Eye (tissue), 1 donor: Measurements from ENCODE around the gene GRM7.

Experiments
- DNase-seq: peaks from one replicate; pipeline ENCODE4 v3.0.0-alpha.2; 2015

Gene GRM7

DNA sequence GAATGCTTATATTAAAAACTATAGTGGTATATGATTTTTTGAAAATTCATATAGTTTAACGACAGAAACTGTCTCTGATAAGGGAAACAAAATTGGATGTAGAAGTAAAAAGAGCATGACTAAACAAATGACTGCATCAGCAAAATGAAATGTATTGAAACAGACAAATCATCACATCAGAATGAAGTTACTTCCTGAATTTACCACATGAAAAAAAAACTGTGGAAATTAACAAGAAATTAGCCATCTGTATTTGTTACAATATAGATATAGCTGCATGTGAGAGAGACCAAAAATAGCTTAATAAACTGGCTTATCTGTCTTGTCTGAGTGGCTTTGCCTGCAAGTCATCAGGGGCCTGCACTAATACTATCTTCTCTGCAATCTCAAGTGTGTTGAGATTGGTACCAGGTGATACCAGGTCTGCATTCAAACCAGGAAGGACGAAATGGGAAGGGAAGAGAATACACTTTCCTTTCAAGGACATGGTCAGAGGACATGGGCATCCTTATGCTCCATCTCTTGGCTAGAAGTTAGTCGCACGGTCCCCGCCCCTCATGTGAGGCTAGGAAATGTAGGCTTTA lies 388.7 kb downstream of the GRM7 start:
- DNase-seq: no peak

DNA sequence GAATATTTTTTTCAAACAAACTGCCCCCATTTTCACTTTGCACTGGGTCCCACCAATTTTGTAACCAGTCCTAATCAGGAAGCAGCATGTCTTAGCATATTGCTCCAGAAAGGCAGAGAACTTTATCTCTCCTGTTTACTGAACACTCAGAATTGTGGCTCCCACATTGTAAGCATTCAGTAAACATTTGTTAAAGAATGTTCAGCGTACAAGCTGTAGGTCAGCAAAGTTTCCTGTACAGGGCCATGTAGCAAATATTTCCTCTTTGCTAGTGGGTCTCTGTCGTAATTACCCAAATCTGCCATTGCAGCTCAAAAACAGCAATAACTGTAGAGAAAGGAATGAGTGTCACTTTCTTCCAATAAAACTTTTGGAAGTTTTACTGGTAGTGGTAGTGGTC lies 393.3 kb downstream of the GRM7 start:
- no peak for DNase-seq

DNA sequence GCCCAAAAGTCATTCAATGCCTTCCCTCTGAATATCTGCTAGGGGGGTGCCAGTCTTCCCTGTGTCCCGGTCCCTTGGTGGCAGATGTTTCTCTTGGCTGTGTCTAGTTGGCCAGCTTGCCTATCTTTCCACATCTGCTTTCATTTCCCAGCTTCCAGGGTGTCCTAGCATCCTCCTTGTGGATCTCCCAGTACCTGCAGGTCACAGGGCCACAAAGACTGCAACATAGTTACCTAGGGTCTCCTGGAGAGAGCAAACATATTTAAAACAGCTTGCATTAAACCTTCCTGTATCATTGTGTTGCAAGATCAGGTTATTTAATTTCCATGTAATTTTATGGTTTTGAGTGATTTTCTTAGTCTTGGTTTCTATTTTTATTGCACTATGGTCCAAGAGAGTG lies 400.1 kb downstream of the GRM7 start:
- DNase-seq: no peak

DNA sequence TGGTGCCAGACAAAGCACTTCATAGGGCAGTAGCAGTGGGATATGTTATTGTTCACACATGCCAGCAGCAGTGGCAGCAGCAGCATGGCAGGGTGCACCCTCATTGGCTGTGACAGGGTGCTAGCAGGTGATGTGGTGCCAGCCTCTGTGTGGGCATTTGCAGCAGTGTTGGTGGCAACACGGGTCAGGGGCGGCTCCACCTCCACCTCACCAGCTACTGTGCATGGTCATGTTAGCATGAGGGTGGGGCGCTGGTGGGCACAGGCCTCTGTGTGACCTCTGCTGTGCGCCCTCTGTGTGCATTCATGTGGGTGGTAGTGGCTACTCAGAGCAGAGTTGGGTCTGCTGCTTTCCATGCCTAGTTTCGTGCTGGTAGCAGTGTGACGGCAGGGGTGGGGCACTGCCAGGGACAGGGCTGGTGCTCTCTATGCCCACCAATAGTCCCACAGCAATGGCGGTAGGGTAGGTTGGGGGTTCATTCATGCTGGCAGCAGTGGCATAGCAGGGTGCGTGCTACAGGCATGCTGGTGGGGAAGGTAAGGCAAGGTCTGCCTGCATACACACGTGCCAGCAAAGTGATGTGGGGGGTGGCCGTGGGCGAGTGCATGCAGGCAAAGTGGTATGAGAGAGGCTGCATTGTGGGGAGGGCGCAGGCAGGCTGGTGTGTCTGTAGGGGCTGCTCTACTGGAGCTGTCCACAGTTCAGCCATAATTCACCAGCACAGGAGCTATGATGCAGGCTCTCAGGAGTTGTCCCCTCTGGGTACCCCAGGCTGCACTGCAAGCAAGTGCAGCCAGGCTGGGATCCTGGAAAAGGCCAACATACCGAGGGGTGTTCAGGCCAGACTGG lies 402.7 kb downstream of the GRM7 start:
- DNase-seq: no peak

DNA sequence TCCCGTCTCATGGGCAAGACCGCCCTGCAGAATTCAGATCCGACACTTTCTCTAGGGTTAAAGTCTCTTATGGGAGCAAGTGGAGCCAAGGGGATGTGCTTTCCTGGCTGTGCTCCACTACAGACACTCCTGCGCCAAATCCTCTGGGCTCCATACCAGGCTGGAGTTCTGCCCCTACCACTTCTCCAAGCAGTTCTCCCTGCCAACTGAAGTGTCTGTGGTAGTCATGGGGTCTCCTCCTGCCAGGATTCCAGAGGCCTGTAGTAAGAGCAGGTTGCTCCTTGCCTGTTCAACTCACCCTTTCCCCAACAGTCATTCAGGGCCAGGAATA lies 403.2 kb downstream of the GRM7 start:
- DNase-seq: no peak

DNA sequence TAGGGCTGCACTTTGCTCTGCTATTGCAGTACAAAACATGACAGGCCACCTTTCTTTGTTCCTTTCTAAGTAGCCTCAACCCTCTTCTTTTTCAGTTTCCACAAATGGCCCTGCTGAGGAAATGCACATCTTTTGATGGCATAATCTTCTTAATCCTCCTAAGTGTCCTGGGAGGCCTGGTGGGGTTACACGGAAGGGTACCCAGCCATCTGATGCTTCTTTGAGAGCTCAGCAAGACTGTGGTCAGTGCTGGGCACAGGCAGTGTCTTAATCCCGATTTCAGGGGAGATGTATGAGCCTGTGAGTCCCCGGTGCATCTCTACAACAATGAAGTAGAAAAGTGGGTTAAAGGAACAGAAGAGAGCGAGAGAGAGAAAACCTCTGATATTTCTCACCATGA lies 404.8 kb downstream of the GRM7 start:
- no peak for DNase-seq

DNA sequence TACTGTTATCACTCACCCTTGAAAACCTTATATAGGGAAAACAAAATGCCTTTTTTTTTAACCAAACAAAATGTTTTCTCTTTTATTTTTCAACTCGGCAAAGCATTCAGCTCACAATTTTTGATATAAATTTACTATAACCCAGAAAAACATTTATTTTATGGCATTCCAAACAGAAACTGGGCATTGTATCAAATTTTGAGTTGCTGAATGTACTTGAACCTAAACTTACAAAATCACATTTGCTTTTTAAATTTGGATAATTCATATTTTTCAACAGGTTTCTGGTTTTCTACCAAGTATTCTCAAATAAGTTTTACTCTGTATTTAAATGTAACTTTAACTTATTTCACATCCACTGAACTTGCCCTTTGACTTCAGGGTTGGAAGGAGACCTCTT lies 405.6 kb downstream of the GRM7 start:
- DNase-seq: no peak

DNA sequence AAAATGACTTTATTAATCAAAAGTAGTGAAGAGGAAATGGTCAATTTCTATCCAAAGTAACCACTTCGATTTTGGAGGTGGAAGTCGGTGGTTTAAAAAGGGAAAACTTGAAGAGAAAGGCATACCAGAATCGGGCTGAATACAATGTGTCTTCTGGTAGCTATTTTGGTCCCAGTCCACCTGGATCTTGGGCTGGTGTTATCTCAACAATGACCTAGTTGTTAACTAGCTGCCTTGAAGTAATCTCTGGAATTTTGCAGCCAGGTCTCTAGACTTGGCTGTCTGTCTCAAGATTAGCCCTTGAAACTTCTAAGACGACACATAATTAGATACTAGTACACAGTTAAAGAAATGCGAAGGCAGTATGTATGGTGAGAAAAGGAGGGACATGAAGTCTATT lies 409.8 kb downstream of the GRM7 start:
- DNase-seq: no peak

DNA sequence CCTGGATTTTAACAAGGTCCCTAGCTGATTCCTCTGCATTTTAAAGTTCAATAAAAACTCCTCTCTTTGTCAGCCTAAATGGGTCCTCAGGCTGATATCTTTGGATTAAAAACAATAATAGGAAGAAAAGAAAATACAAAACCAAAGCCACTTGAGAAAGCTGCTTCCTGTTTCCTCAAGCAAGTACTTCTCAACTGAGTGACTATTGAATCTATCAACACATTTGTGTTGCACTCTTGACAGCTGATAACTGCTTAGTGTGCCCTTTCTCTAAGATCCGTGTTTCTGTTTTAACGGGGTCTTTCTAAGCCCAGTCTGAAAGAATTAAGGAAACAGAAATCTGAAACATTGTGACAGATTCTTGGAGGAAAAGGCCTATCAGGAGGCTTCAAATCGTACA lies 410.7 kb downstream of the GRM7 start:
- DNase-seq: no peak

DNA sequence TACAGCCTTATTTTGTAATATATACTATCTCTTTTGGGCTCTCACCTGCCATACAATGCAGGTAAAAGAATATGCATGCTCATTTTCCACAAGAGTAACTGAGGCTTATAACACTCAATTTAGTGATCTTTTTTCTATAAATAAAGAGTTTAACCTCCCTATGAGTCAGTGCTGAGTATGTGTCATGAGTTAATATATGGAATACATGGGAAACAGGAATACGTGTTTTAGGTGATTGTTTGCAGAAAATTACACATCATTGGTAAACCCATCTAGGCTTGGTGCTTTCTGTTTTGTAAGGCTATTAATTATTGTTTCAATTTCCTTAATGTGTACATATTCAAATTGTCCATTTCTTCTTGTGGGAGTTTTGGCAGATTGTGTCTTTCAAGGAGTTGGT lies 411.3 kb downstream of the GRM7 start:
- DNase-seq: no peak

DNA sequence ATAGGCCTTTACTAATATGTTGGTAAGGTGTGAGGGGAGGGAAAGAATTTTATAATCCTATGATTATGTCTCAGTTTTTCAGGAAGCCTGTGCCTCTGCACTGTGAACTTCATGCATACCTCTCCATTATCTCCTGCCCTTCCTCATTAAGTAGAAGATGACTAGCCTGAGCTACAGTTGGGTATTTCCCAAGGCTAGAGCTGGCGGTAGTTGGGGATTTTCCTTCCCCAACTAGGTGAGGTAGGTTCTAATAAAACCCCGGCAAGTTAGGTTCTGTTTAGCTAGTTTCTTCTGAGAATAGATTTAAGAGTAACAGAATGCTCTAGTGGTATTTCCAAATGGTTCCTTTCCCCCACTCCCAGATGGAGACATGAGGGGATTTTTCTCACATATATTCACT lies 414.5 kb downstream of the GRM7 start:
- DNase-seq: no peak

DNA sequence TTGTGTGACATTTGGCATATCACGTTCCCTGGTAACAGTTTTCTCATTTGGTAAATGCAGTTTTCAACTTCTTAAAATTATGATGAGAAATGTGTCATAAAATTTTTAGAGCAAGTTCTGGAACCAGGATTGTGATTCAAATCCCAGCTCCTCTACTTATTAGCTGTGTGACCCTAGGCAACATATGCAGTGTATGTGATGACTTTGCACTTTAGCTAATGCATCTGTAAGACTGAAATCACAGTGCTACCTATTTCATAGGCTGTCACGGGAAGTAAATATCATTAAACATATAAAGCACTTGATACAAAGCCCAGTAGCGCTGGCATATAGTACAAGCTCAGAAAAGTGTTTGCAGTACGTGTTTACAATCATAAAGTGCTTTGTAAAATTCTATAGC lies 419.4 kb downstream of the GRM7 start:
- DNase-seq: no peak

DNA sequence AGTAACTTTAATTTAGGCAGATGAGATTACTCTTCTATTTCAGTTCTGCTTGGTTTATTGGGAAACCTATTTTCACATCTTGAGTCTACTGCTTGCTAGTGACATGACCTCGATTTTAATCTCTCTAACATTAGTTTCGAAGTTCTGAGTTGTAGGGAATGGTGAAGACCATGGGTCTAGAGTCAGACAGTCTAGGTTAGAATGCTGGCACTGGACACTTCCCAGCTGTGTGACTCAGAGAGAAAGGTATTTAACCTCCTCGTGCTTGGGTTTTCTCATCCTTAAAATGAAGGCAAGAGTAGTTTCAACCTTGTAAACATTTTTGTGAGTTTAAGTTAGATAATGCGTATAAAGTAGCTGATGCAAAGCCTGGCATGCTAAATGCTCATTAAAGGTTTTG lies 422.1 kb downstream of the GRM7 start:
- DNase-seq: no peak

DNA sequence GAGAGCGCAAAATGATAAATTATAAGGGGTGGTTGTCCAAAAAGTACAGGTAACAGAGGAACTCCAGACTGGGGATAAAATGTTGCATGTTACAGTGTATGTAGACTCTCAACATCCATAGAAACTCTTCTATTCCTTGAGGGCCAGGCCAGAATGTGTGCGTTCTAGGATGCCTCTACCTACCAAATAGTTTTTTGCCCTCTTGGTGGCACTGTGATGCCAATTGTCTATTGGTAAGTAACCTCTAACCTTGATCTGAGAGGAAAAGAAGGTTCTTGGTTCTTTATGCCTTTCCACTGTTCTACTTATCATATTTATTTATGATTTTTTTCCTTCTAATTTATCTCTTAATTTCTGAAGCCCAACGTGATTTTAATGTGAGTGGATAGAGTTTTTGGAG lies 424.6 kb downstream of the GRM7 start:
- DNase-seq: no peak

DNA sequence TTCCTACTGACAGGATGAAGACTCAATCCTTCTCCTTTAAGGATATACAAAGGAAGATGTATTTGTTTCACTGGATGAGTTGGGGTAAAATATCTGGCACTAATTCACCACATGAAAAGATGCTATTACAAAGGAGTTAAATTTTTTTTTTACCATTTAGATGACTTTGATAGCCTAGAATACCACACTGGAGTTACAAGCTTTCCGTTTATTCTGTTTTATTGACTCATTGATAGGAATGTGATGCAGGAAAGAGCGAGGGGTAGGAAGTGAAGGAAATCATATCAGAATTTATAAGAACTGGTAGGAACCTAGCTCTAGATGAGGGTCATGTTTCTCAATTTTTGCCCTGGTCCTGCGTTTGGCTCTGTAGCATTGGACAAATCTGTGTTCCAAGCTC lies 427.2 kb downstream of the GRM7 start:
- no peak for DNase-seq

DNA sequence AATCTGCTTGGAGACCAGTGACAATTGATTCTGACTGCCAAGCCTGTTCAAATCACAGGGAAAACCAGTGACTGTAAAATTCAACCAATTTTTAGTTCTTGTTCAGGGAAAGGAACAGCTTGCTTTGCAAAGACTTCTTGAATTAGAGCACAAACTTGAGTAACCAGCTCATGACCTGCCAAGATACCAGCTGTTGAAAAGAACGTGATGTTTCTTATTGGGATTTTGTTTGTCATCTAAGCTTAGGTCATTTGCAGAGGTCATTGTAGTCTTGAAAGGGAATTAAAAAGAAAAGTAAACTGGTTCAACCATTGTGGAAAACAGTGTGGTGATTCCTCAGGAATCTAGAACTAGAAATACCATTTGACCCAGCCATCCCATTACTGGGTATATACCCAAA lies 428.2 kb downstream of the GRM7 start:
- no peak for DNase-seq

DNA sequence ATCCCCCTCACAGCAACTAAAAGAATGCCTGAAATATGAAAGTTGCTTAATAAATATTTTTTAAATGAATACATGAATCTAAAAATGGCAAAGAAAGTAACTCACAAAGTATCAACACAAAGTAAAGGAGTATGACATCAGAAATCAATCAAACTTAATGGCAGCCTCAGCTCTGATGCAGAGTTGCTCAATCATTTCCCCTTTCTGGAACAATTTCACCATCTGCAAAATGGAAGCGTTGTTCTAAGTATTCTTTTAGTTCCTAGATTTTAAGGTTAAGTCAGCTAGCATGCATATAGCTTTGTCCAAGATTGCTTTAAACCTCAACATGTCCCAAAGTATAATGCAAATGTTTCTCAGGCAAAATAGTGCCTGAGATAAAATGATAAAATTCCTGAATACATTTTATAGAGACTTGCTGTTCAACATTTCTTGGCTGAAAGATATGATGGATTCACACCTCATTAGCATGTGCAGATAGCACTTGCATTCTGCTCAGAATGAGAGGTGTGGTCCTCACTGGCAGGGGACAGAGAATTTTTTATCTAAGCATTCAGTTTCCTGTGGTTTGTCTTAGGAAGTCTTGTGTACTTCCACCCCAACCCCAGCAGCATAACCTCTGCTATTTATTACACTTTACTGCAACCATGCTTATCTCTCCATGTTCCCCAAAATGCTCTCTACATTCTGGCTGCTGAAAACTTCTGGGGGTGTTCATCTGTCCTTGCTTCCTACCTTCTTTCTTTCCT lies 429.3 kb downstream of the GRM7 start:
- DNase-seq: no peak

DNA sequence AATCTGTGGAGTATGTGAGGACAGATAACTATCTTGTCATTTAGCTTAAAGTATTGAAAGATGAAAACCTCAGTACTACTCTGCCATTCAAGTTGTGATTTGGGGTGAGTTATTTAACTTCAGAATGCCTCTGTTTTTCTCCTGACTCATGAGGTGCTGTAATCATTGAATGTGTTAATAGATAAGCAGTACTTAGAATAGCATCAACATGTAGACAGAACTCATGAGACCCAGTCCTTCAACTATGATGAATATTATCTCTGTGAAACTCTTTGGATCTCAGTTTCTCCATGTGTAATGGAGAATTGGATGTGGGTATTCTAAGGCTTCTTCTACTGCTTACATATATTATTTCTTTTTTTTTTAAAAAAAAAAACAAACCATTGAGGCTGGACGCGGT lies 431.4 kb downstream of the GRM7 start:
- no peak for DNase-seq

DNA sequence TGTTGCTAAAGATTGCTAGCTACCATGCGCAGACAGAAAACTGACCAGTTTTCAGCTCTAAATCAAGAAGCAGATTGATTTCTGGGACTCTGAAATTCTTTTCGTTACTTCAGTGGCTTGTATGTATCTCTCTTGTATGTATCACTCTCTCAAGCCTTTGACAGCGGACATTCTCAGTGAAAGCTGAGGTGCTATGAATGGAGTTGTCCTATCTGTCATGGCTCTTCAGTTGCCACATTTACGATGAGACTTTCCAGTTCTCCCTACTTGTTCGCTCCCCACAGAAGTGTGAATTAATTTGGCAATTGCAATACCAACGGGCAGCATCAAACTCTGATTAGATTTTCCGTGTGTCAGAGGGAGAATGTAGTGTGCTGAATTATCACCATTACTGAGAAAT lies 432.4 kb downstream of the GRM7 start:
- DNase-seq: no peak

DNA sequence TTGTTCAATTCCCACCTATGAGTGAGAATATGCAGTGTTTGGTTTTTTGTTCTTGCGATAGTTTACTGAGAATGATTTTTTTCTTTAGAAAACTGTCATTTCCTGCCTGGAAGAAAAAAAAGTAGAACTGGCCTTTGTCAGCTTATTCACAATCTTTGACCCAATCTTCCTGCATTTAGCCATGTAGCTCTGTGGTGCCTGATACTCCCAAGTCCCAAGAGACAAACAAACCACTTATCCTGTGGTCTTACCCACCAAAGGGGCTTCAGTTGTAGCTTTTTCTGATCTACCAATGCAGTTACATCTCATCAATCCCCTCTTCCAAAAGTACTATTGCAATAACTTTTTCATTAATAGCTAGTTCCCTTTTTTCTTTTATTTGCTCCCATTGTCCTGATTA lies 444.6 kb downstream of the GRM7 start:
- DNase-seq: no peak

DNA sequence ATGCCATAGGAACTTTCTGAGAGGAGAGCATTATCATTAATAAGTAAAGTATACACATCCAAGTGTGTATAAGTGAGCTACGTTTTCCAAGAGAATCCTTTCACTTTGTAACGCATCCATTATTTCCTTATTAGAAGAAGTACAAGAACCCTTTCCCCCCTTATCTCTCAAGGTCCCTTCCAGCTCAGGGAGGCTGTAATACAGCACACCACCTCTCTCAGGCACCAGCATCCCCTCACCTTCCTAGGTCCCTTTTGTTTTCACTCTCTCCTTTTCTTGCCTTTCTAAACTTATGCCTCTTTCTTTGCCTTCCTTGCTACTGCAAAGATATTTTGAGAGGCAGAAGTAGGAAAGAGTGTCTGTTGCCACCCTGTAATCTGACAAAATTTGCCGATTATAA lies 446.0 kb downstream of the GRM7 start:
- DNase-seq: no peak

DNA sequence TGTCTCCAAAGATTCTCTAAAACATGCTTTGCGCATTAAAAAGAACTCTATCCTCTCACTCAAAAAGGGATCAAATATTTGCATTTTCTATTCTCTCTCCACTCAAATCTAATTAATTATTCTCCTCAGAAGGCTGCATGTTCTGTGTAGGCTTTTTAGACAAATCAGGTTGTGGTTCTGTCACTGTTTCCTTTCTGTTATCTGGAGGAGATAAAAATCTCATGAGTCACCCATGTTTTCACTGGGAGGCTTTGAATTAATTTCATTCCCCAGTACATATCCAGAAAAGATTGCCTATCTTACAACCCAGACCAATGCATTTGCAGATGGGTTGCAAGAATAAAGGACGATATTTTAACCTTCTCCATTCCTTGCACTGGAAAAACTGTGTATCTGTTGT lies 446.5 kb downstream of the GRM7 start:
- DNase-seq: no peak

DNA sequence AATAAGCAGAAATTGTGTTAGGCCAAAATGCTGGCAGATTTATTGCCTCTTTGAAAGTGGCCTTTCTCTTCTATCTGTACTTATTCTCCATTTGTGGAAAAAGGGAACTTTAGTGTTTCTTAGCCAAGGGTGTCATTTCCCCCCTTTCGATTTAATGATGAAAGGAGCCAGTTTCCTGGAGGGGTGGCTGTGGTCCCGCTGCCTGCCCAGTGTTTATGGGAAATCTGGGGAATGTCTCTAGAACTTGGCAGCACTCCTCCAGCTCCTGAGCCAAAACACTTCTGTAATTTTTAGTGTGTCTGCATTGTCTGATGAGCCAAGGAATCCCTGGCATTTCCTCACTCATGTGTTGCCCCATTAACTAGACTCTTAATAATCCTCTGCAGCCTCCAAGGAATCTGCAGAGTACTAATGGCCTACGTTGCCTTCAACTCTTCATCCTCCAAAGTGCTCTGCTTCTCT lies 448.8 kb downstream of the GRM7 start:
- DNase-seq: peak; percentile 13

DNA sequence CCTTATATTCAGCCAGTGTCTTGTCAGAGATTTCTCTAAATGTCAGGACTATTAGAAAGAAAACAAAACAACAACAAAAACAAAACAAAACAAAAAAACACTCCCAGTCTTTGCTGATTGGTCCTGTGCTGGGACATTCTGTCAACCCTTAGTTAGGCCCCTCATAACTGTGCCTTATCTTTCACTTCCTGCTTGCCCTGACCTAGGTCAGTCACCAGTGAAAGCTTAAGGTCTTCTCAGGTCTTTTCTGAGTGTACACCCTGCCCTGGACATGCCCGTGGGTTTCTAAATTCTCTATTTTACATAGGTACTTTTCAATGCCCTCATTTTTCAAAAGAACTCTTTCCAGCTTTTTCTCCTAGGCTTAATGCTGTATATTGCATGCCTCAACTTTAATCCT lies 454.1 kb downstream of the GRM7 start:
- no peak for DNase-seq
